Mucosa of stomach (tissue), 1 donor: ENCODE measurements around the gene ORC3.

ENCODE experiments used
- H3K27me3 ChIP-seq: one replicate; pipeline ENCODE4 v1.7.0; 2013; ENCODE audit warnings: mild to moderate bottlenecking, low read length; ENCODE audit not compliant: control insufficient read depth, insufficient read depth
- H3K36me3 ChIP-seq: one replicate; pipeline ENCODE4 v1.7.0; 2013; ENCODE audit warnings: low read length; ENCODE audit not compliant: control insufficient read depth, insufficient read depth
- H3K4me1 ChIP-seq: one replicate; pipeline ENCODE4 v1.7.0; 2013; ENCODE audit warnings: mild to moderate bottlenecking, low read length; ENCODE audit not compliant: control insufficient read depth, insufficient read depth
- H3K4me3 ChIP-seq: one replicate; pipeline ENCODE4 v1.7.0; 2013; ENCODE audit warnings: low read length
- H3K9ac ChIP-seq: one replicate; pipeline ENCODE4 v1.7.0; 2013; ENCODE audit warnings: mild to moderate bottlenecking, low read length, moderate library complexity
- H3K9me3 ChIP-seq: one replicate; pipeline ENCODE4 v1.7.0; 2013; ENCODE audit warnings: mild to moderate bottlenecking, low read length, moderate library complexity; ENCODE audit not compliant: control insufficient read depth
- donor health status: Pancreatic carcinoma.

The ORC3 gene

GRCh38 chr6:87589693-87590416 is at the start of gene ORC3, which contains the start of gene RARS2:
Gene ORC3, plus strand, starts transcription at chr6:87590135. Its CDS starts 34 bp downstream, at chr6:87590169.
Gene RARS2, minus strand, starts transcription at chr6:87589987. Its CDS starts 30 bp downstream, at chr6:87589957.
- Histone ChIP-seq H3K27me3 (no peaks in the 10 kb centered on the region), H3K36me3 (no peaks in the 10 kb centered on the region), H3K9me3 (no peaks in the 10 kb centered on the region), H3K9ac (peak within 1 kb of the TSS; percentile 97), H3K4me1 (peaks cover 17% of the 10 kb centered on the region), H3K4me3 (peak within 1 kb of the TSS; percentile 99)

- Histone ChIP-seq H3K9ac (no peak overlapping the region), H3K4me3 (no peak overlapping the region), H3K4me1 (no peaks in the 10 kb centered on the region), H3K36me3 (peaks cover 8% of the 10 kb centered on the region), H3K9me3 (no peaks in the 10 kb centered on the region), H3K27me3 (no peaks in the 10 kb centered on the region)
Measured at GRCh38 chr6:87540539-87540938, 49.4 kb upstream of the ORC3 start.

GRCh38 chr6:87541041-87541440 is 48.9 kb upstream of the ORC3 start:
- Histone ChIP-seq H3K9ac (no peak overlapping the region), H3K4me3 (no peak overlapping the region), H3K9me3 (no peaks in the 10 kb centered on the region), H3K4me1 (no peaks in the 10 kb centered on the region), H3K36me3 (peaks cover 8% of the 10 kb centered on the region), H3K27me3 (no peaks in the 10 kb centered on the region)

GRCh38 chr6:87541744-87542143 is 48.2 kb upstream of the ORC3 start:
- peaks cover 8% of the 10 kb centered on the region for H3K36me3 ChIP-seq

GRCh38 chr6:87543696-87544473 is 46.0 kb upstream of the ORC3 start:
- no peak overlapping the region for H3K9ac ChIP-seq
- no peaks in the 10 kb centered on the region for H3K27me3 ChIP-seq
- peaks cover 8% of the 10 kb centered on the region for H3K36me3 ChIP-seq
- no peaks in the 10 kb centered on the region for H3K9me3 ChIP-seq
- no peaks in the 10 kb centered on the region for H3K4me1 ChIP-seq
- no peak overlapping the region for H3K4me3 ChIP-seq

More at GRCh38 chr6:87541744-87542143, 48.2 kb upstream of the ORC3 start:
- no peak overlapping the region for H3K4me3 ChIP-seq
- no peak overlapping the region for H3K9ac ChIP-seq
- H3K27me3 ChIP-seq: no peaks in the 10 kb centered on the region
- no peaks in the 10 kb centered on the region for H3K9me3 ChIP-seq
- H3K4me1 ChIP-seq: no peaks in the 10 kb centered on the region

GRCh38 chr6:87544474-87544735 is 45.5 kb upstream of the ORC3 start:
- Histone ChIP-seq H3K9ac (no peak overlapping the region), H3K27me3 (no peaks in the 10 kb centered on the region), H3K4me1 (no peaks in the 10 kb centered on the region), H3K9me3 (no peaks in the 10 kb centered on the region), H3K4me3 (no peak overlapping the region), H3K36me3 (peaks cover 6% of the 10 kb centered on the region)

GRCh38 chr6:87551799-87552198 is 38.1 kb upstream of the ORC3 start:
- no peaks in the 10 kb centered on the region for H3K36me3 ChIP-seq
- no peaks in the 10 kb centered on the region for H3K9me3 ChIP-seq
- no peak overlapping the region for H3K9ac ChIP-seq
- no peak overlapping the region for H3K4me3 ChIP-seq
- H3K27me3 ChIP-seq: no peaks in the 10 kb centered on the region
- no peaks in the 10 kb centered on the region for H3K4me1 ChIP-seq

- no peaks in the 10 kb centered on the region for H3K27me3 ChIP-seq
- no peak overlapping the region for H3K4me3 ChIP-seq
- no peaks in the 10 kb centered on the region for H3K36me3 ChIP-seq
- H3K4me1 ChIP-seq: no peaks in the 10 kb centered on the region
- H3K9me3 ChIP-seq: no peaks in the 10 kb centered on the region
- no peak overlapping the region for H3K9ac ChIP-seq
Measured at GRCh38 chr6:87553159-87553765, 36.7 kb upstream of the ORC3 start.

- Histone ChIP-seq H3K36me3 (no peaks in the 10 kb centered on the region), H3K4me3 (no peak overlapping the region), H3K4me1 (no peaks in the 10 kb centered on the region), H3K27me3 (no peaks in the 10 kb centered on the region), H3K9me3 (no peaks in the 10 kb centered on the region), H3K9ac (no peak overlapping the region)
Measured at GRCh38 chr6:87555506-87555905, 34.4 kb upstream of the ORC3 start.

GRCh38 chr6:87558446-87558845 is 31.5 kb upstream of the ORC3 start:
- Histone ChIP-seq H3K4me1 (no peaks in the 10 kb centered on the region), H3K36me3 (no peaks in the 10 kb centered on the region), H3K27me3 (no peaks in the 10 kb centered on the region), H3K9ac (no peak overlapping the region), H3K9me3 (no peaks in the 10 kb centered on the region), H3K4me3 (no peak overlapping the region)

- H3K9me3 ChIP-seq: no peaks in the 10 kb centered on the region
- H3K4me1 ChIP-seq: no peaks in the 10 kb centered on the region
- no peaks in the 10 kb centered on the region for H3K27me3 ChIP-seq
- no peaks in the 10 kb centered on the region for H3K36me3 ChIP-seq
- no peak overlapping the region for H3K9ac ChIP-seq
- no peak overlapping the region for H3K4me3 ChIP-seq
Measured at GRCh38 chr6:87561017-87561416, 28.9 kb upstream of the ORC3 start.

GRCh38 chr6:87572021-87572420 is 17.9 kb upstream of the ORC3 start:
- Histone ChIP-seq H3K4me1 (no peaks in the 10 kb centered on the region), H3K36me3 (no peaks in the 10 kb centered on the region), H3K9me3 (no peaks in the 10 kb centered on the region), H3K27me3 (no peaks in the 10 kb centered on the region), H3K9ac (no peak overlapping the region), H3K4me3 (no peak overlapping the region)
